Transverse colon (tissue), 4 donors: ENCODE data around the gene RCL1. TPM values are rescaled to one million over a fixed set of nuclear protein-coding genes. Genes with fewer than 3 reads are reported as not detected.
A peak's percentile ranks its signal among the peaks of the same experiment; 100 is the strongest.

Experiments used
- DNase-seq: peaks from one replicate; pipeline ENCODE4 v3.0.0-alpha.2; 2019
- H3K27ac ChIP-seq, 4 donors: fragments of 200-600 bp; sonication (generic); 2 replicates each; pipeline ENCODE4 v1.5.1; 2016 to 2018; ENCODE audit warnings: inconsistent platforms in 4 of 4
- H3K27me3 ChIP-seq: fragments of 200-600 bp; sonication (generic); 2 replicates; pipeline ENCODE4 v1.5.1; 2017; ENCODE audit warnings: inconsistent platforms
- H3K36me3 ChIP-seq, 4 donors: fragments of 200-600 bp; sonication (generic); 2 replicates each; pipeline ENCODE4 v1.5.1; 2017 to 2019; ENCODE audit warnings: inconsistent platforms in 4 of 4
- H3K4me1 ChIP-seq, 4 donors: fragments of 200-600 bp; sonication (generic); 2 replicates each; pipeline ENCODE4 v1.5.1; 2017 to 2020; ENCODE audit warnings: inconsistent platforms in 4 of 4
- H3K4me3 ChIP-seq, 4 donors: fragments of 200-600 bp; sonication (generic); 1 replicate in 1 of 4; 2 replicates in 3 of 4; pipeline versions ENCODE4 v1.5.1 to v1.6.1; 2017 to 2019; ENCODE audit warnings: inconsistent platforms in 4 of 4
- H3K9me3 ChIP-seq, 2 donors: fragments of 200-600 bp; sonication (generic); 2 replicates each; pipeline ENCODE4 v1.5.1; 2017 to 2019; ENCODE audit warnings: inconsistent platforms in 2 of 2
- EP300 ChIP-seq: sonication (generic); formaldehyde crosslinking; IDR thresholded peaks from one replicate; pipeline ENCODE4 v1.6.1; 2017; ENCODE audit warnings: antibody characterized with exemption, low read depth
- POLR2A ChIP-seq: fragments of 450-650 bp; IDR thresholded peaks from one replicate; pipeline ENCODE4 v1.6.1; 2016; ENCODE audit warnings: antibody characterized with exemption, mild to moderate bottlenecking, moderate library complexity
- POLR2AphosphoS5 ChIP-seq, 3 donors: sonication (generic); formaldehyde crosslinking; IDR thresholded peaks; one replicate each; pipeline ENCODE4 v1.6.1; 2016; ENCODE audit warnings: antibody characterized with exemption in 3 of 3
- WGBS, 2 donors: methylation state at CpG; one replicate each; pipeline ENCODE4 v1.1.5; 2018; ENCODE audit warnings: low coverage in 1 of 2; 5-methylcytosine and 5-hydroxymethylcytosine counted together
- in situ Hi-C, 4 donors: fragments of 200-750 bp; cut with MboI; loops; one replicate each; pipeline versions ENCODE4 v1.15.0 to v1.15.1; 2017; ENCODE audit warnings: low sequenced_read_pairs in 3 of 4, low pct_ligation_motif_present in 1 of 4, low pct_unique_long_range_greater_than_20kb in 1 of 4
- intact Hi-C: fragments of 100-400 bp; cut with DNase I; formaldehyde crosslinking; loops from one replicate; pipeline ENCODE4 v1.15.1; 2023; ENCODE audit warnings: low total_unique reads
- total RNA-seq, 4 donors: library from RNA; depleted of rRNA; stranded (reverse); fragments of >200 nt; gene quantifications; one replicate each; pipeline ENCODE4 v1.1.0, GENCODE V29; 2016
- TF ChIP-seq, protein P1 (sequence below), 5 experiments: fragments of 200-600 bp in 3 of 5; fragments of 450-650 bp in 2 of 5; sonication (generic) in 3 of 5; IDR thresholded peaks; 1 replicate in 2 of 5; 2 replicates in 3 of 5; pipeline ENCODE4 v1.5.1; 2016 to 2017; ENCODE audit warnings: antibody characterized with exemption in 5 of 5, inconsistent platforms in 3 of 5, mild to moderate bottlenecking in 2 of 5, moderate library complexity in 1 of 5

Gene RCL1
- total RNA-seq, 4 donors from 2014 or later = 2.6 to 23.5 (median 7.3) TPM

DNA sequence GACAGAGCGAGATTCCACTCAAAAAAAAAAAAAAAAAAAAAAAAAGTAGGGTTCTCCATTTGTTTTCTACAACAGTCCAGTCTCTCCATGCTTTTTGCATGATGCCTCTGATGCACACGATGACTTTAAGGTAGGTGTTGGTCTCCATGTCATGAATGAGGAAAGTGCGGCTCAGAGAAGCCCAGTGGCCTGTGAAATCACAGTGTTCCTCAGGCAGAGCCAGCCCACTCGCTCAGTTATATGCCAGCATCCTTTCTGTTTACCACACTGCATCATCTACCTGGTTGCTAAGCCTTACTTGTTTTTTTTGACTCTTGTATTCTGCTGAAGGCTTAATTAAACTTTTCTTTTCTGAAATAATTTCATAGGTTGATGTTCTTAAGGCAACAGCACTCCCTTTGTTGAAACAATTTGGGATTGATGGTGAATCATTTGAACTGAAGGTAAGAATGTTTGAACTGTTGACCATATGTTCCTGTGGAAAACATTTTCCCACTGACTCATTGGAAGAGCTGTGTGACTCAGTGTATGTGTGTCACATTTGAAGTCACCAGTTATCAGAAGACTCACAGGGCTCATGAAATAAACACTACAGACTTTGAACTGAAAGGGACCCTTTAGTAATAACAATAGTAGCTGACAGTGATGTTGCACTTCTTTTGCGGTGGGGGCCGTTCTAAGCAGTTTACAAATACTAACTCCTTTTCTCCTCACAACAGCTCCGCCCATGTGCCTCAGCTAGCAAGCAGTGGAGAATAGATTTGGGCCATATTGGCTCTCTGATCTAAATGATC lies 40.2 kb downstream of the RCL1 start:
- DNase-seq = no peak
- intact Hi-C loops = no loop called here

DNA sequence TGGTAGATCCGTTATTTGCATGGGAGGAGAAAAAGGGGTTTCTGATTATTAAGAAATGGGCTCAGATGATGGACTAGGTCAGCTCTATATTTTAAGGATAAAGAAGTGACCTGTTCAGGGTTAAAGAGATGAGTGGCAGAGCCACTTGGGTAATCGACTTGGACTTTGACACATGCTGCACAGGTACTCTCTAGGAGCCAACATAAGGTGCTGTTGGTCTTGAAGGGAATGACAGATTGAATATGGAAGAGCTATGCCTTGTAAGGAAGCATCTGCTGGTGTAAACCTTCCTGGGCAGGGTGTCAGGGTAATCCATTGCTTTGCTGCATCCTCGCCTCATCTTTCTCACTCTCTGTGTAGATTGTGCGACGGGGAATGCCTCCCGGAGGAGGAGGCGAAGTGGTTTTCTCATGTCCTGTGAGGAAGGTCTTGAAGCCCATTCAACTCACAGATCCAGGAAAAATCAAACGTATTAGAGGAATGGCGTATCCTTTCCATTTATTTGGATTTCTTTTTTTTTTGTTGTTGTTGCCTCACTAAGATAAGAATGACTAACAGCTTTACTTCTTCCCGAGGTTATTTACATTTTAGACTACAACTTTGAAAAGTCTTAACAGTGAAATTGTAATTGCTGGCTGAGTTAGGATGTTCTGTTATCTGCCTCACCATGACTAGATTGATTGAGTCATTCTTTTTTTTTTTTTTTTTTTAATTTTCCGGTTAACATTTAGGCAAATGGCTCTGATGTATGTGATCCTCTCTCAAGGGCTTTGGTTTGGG lies 41.2 kb downstream of the RCL1 start:
- Histone ChIP-seq H3K27me3 (no peaks in the 10 kb centered on the region), H3K27ac (no peak overlapping the region), H3K4me3 (no peak overlapping the region), H3K4me1 (peaks cover 0 to 5% (median 0%) of the 10 kb centered on the region in 4 donors), H3K36me3 (peaks cover 0 to 3% (median 0%) of the 10 kb centered on the region in 4 donors), H3K9me3 (no peaks in the 10 kb centered on the region)
- in situ Hi-C loops = no loop called here
- TF ChIP-seq, protein P1, sequence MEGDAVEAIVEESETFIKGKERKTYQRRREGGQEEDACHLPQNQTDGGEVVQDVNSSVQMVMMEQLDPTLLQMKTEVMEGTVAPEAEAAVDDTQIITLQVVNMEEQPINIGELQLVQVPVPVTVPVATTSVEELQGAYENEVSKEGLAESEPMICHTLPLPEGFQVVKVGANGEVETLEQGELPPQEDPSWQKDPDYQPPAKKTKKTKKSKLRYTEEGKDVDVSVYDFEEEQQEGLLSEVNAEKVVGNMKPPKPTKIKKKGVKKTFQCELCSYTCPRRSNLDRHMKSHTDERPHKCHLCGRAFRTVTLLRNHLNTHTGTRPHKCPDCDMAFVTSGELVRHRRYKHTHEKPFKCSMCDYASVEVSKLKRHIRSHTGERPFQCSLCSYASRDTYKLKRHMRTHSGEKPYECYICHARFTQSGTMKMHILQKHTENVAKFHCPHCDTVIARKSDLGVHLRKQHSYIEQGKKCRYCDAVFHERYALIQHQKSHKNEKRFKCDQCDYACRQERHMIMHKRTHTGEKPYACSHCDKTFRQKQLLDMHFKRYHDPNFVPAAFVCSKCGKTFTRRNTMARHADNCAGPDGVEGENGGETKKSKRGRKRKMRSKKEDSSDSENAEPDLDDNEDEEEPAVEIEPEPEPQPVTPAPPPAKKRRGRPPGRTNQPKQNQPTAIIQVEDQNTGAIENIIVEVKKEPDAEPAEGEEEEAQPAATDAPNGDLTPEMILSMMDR (IDR thresholded peaks at IDR 0.05) = no peak
- TF ChIP-seq POLR2AphosphoS5 (IDR thresholded peaks at IDR 0.05) = no peak
- TF ChIP-seq POLR2A = no peak
- TF ChIP-seq EP300 = no peak
- DNase-seq = no peak
- 83 to 88% methylated on average over 10 to 11 of the region's 11 CpGs for WGBS, 2 donors
- intact Hi-C loops = no loop called here

More for the DNA sequence above, 40.2 kb downstream of the RCL1 start:
- 86 to 97% methylated on average over 4 to 7 of the region's 7 CpGs for WGBS, 2 donors
- in situ Hi-C loops = no loop called here
- Histone ChIP-seq H3K4me1 (peaks cover 0 to 9% (median 0%) of the 10 kb centered on the region in 4 donors), H3K27ac (no peak overlapping the region), H3K36me3 (peaks cover 0 to 3% (median 0%) of the 10 kb centered on the region in 4 donors), H3K27me3 (no peaks in the 10 kb centered on the region), H3K4me3 (no peak overlapping the region), H3K9me3 (no peaks in the 10 kb centered on the region)
- TF ChIP-seq, protein P1 (IDR thresholded peaks at IDR 0.05) = no peak
- peak in 1 of 3 donors; percentile 18 for TF ChIP-seq POLR2AphosphoS5 (IDR thresholded peaks at IDR 0.05)

DNA sequence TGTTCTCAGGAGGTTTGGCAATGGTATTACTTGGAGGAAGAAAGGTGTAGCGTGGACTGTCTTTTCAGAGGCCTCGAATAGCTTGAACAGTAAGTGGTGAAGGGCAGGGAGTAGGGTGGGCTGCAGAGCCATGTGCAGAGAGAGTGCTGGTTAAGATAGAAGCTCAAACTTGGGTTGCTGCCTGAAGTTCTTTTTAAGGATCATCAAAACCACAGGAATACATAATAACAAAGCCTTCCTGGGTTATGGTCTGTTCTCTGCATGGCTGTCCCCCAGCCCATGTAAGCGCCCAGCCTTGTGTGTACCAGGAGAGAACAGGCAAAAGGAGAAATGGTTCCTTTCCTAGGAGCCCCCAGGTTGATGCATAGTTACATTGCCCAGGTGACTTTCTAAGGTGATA lies 43.9 kb downstream of the RCL1 start:
- TF ChIP-seq, protein P1 (IDR thresholded peaks at IDR 0.05) = no peak
- TF ChIP-seq POLR2AphosphoS5 (IDR thresholded peaks at IDR 0.05) = no peak
- no peak for TF ChIP-seq POLR2A
- TF ChIP-seq EP300 = no peak
- H3K4me1 ChIP-seq = peaks cover 0 to 2% (median 0%) of the 10 kb centered on the region in 4 donors
- WGBS, 2 donors = 94 to 95% methylated on average over 3 of the region's 3 CpGs
- no peak for DNase-seq
- no peaks in the 10 kb centered on the region for H3K27me3 ChIP-seq
- in situ Hi-C loops (no loop called here), intact Hi-C loops (no loop called here)
- H3K4me3 ChIP-seq = no peak overlapping the region
- H3K9me3 ChIP-seq = no peaks in the 10 kb centered on the region
- H3K36me3 ChIP-seq = peaks cover 0 to 3% (median 0%) of the 10 kb centered on the region in 4 donors
- no peak overlapping the region for H3K27ac ChIP-seq
